IPS-18a (cell line): Measurements from ENCODE around the gene LPXN.

Experiments used
- H3K27ac ChIP-seq: one replicate; pipeline ENCODE4 v1.5.1; 2013; ENCODE audit warnings: low read length
- H3K27me3 ChIP-seq: one replicate; pipeline ENCODE4 v1.6.1; 2013; ENCODE audit warnings: mild to moderate bottlenecking, low read length; ENCODE audit not compliant: control insufficient read depth, insufficient read depth
- H3K36me3 ChIP-seq: one replicate; pipeline ENCODE4 v1.6.1; 2013; ENCODE audit warnings: low read depth, low read length; ENCODE audit not compliant: control insufficient read depth
- H3K4me1 ChIP-seq: one replicate; pipeline ENCODE4 v1.6.1; 2013; ENCODE audit warnings: low read depth, low read length; ENCODE audit not compliant: control insufficient read depth
- H3K4me3 ChIP-seq: one replicate; pipeline ENCODE4 v1.5.1; 2013; ENCODE audit warnings: low read length
- H3K9ac ChIP-seq: one replicate; pipeline ENCODE4 v1.6.1; 2013; ENCODE audit warnings: mild to moderate bottlenecking, low read length, moderate library complexity
- H3K9me3 ChIP-seq: one replicate; pipeline ENCODE4 v1.6.1; 2013; ENCODE audit warnings: low read depth, low read length; ENCODE audit not compliant: control insufficient read depth

LPXN gene

DNA sequence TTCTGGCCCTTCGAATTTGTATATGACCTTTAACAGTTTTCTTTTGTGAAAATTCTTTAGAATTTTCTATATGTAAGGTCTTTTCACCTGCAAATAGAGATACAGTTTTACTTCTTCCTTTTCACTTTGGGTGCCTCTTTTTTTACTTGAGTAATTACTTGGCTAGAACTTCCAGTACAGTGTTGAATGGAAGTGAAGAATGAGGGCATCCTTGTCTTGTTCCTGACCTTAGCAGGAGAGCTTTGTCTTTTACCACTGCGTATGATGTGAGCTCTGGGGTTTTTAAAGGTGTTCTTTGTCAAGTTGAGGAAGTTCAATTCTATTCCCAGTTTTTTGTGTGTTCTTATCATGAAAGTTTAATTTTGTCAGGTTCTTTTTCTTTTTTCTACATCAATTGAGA, 24.9 kb upstream of the LPXN start:
- H3K4me3 ChIP-seq: peak overlapping the region; percentile 8
- no peaks in the 10 kb centered on the region for H3K9me3 ChIP-seq
- H3K27ac ChIP-seq: no peak overlapping the region
- H3K27me3 ChIP-seq: no peaks in the 10 kb centered on the region
- no peak overlapping the region for H3K9ac ChIP-seq
- peaks cover 4% of the 10 kb centered on the region for H3K36me3 ChIP-seq
- peaks cover 26% of the 10 kb centered on the region for H3K4me1 ChIP-seq

DNA sequence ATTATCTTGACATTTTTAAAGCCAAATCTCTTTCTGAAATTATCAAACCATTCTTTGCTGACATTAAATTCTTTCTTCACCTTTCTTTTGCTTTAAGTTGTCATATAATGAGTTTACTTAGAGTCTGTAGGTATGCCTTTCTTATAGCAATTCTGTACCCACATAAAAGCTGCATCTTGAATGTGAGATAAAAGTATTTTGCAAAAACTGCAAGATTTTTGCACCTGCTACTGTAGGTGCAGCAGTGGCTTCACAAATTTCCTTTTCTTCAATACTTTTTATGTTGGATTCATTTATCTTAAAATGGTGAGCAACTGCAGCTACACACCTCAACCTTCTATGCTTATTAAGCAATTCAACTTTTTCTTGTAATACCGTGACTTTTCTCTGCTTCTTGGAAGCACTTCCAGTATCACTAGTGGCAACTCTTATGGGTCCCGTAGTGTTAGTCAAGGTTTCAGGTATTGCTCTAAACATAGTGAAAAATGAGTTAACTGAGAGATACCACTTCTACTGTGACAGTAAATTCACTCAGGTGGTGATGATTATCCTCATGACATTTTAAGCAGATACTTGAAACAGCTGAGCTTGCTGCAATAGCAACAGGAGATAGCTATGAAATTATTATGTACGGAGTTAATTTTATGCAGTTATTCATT, 22.0 kb upstream of the LPXN start:
- Histone ChIP-seq H3K4me3 (no peak overlapping the region), H3K9ac (no peak overlapping the region), H3K36me3 (peaks cover 3% of the 10 kb centered on the region), H3K27ac (no peak overlapping the region), H3K4me1 (peaks cover 26% of the 10 kb centered on the region), H3K27me3 (no peaks in the 10 kb centered on the region), H3K9me3 (no peaks in the 10 kb centered on the region)

DNA sequence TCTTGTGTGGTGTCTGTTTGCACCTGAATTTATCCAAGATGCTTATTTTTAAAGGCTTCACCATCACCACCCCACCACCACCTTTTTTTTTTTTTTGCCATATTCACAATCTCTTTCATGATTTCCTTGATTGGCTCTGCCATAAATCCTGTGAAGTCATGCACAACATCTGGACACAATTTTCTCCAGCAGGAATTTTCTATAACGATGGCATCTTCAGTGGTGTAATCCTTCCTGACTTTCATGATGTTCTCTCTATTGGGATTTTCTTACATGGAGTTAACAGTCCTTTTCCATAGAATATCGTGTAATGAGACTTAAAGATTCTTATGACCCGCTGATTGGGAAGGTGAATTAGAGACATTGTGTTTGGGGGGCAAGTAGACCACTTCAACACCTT, 21.0 kb upstream of the LPXN start:
- no peak overlapping the region for H3K9ac ChIP-seq
- H3K9me3 ChIP-seq: no peaks in the 10 kb centered on the region
- H3K27me3 ChIP-seq: no peaks in the 10 kb centered on the region
- peaks cover 26% of the 10 kb centered on the region for H3K4me1 ChIP-seq
- H3K36me3 ChIP-seq: peaks cover 8% of the 10 kb centered on the region
- H3K4me3 ChIP-seq: no peak overlapping the region
- no peak overlapping the region for H3K27ac ChIP-seq

DNA sequence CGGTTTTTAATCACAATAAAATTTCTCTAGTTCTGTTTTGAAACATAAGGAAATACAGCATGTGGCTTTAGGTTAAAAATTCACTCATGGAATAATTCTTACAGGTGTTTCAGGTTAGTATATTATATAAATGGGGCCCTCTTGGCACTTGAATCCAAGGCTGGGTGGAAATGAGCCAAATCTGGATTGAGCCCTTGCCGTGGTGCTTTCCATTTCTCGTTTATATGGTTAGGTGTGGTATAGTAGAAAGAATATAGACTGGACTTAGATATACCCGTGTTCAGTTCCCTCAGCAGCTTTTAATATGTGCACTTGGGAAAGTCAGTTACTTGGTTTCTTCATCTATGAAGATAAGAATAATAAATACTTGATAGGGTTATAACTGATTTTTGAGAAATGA, 19.2 kb upstream of the LPXN start:
- no peak overlapping the region for H3K4me3 ChIP-seq
- no peak overlapping the region for H3K9ac ChIP-seq
- H3K27ac ChIP-seq: no peak overlapping the region
- H3K36me3 ChIP-seq: peaks cover 10% of the 10 kb centered on the region
- peaks cover 11% of the 10 kb centered on the region for H3K4me1 ChIP-seq
- no peaks in the 10 kb centered on the region for H3K27me3 ChIP-seq
- H3K9me3 ChIP-seq: no peaks in the 10 kb centered on the region

DNA sequence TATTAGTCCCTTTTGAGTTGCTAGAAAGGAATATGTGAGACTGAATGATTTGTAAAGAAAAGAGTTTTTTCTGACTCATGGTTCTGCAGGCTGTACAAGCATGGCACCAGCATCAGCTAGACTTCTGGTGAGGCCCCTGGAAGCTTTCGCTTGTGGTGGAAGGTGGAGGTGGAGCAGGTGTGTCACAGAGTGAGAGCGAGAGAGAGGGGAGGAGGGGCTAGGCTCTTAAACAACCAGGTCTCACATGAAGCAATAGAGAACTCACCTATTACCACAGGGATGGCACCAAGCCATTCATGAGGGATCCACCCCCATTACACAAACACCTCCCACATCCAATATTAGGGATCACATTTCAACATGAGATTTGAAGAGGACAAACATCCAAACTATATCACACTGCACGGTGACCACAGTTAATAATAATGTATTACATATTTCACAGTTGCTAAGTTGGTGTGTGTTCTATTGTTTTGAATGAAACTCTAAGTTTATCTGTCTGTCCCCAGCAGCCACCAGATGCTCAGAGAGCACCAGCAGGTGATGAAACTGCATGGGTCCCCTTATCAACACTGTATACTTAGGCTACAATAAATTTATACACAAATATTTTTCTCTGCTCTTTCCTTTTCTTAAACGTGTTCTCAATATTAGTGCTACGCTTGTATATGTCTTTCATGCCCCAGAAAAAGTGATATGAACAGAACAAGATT, 17.3 kb upstream of the LPXN start:
- no peaks in the 10 kb centered on the region for H3K4me1 ChIP-seq
- H3K27ac ChIP-seq: no peak overlapping the region
- no peak overlapping the region for H3K9ac ChIP-seq
- H3K9me3 ChIP-seq: no peaks in the 10 kb centered on the region
- H3K4me3 ChIP-seq: no peak overlapping the region
- H3K36me3 ChIP-seq: peaks cover 14% of the 10 kb centered on the region
- no peaks in the 10 kb centered on the region for H3K27me3 ChIP-seq

DNA sequence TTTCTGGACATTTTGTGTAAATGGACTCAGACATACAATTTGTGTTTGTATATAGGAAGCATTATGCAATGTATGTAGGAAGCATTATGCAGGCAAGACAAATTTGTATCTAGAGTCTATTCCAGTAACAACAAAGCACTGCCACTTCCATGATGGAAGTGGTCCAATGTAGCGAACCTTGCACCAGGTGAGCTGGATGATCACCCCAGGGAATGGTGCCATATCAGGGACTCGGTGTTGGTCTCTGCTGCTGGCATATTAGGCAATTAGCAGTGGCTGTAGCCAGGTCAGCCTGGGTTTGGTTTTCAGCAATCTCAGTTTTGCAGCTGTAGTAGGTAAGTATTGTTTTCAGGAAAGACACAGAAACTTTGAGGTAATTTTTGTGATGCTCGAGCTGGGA, 16.0 kb upstream of the LPXN start:
- H3K4me3 ChIP-seq: no peak overlapping the region
- no peaks in the 10 kb centered on the region for H3K9me3 ChIP-seq
- no peaks in the 10 kb centered on the region for H3K4me1 ChIP-seq
- no peaks in the 10 kb centered on the region for H3K27me3 ChIP-seq
- no peak overlapping the region for H3K9ac ChIP-seq
- no peak overlapping the region for H3K27ac ChIP-seq
- H3K36me3 ChIP-seq: peaks cover 22% of the 10 kb centered on the region

DNA sequence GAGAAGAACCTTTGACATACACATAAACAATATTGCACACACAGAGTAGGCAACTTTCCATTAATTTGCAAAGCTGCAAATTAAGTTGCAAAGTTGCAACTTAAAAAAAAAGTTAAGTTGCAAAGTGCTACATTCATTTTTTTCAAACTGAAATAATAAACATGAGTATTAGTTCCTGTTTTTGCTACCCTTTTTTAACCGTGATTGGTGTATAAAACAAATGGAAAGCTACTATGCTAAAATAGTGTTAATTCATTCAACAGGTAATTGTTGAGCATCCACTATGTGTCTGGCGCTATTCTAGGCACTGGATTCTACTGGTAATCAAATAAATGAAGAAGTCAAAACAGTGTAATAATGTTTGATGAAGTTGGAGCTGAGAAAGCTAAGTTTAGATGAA, 11.3 kb upstream of the LPXN start:
- no peak overlapping the region for H3K9ac ChIP-seq
- peaks cover 38% of the 10 kb centered on the region for H3K36me3 ChIP-seq
- H3K27me3 ChIP-seq: no peaks in the 10 kb centered on the region
- H3K4me3 ChIP-seq: no peak overlapping the region
- no peaks in the 10 kb centered on the region for H3K4me1 ChIP-seq
- no peaks in the 10 kb centered on the region for H3K9me3 ChIP-seq
- H3K27ac ChIP-seq: no peak overlapping the region

DNA sequence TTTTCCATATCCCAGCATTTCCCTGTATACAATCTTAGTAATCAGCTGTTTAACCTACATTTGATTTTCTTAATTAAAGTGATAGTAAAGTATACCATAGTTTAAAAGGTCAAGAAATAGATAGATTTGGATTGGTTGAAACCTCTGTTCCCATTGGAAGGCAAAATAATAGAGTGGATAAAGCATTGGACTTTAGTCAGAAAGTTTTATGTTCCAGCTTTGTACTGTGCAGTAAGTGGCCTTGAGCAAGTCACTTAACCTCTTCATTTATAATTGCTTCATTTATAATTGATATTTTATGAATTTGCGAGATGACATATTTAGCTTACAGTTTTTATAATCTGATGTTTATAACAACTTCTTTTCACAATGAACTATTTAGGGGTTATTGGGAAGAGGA, 6.8 kb upstream of the LPXN start:
- peaks cover 33% of the 10 kb centered on the region for H3K36me3 ChIP-seq

DNA sequence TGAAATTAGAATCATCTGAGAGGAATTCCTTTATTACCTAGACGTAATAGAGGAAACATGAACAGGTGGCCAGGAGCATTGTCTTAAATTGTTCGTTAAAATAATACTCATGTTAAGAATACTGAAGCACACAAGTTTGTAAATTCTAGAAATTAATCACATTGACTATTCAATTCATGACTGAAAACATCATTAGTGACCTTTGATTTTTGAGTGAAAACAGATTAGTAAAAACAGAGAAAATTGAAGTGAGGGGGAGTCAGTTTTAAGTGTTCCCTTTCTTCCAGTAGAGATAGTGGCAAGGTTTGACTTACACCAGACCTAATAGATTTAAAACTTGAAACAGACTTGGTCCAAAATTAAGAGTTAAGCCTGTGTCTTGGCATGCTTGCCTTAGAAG, 4.7 kb upstream of the LPXN start:
- peak overlapping the region; percentile 89 for H3K4me3 ChIP-seq
- peaks cover 3% of the 10 kb centered on the region for H3K4me1 ChIP-seq
- no peak overlapping the region for H3K27ac ChIP-seq

More for the DNA sequence above, 6.8 kb upstream of the LPXN start:
- H3K9ac ChIP-seq: peak overlapping the region; percentile 22
- no peak overlapping the region for H3K27ac ChIP-seq
- peaks cover 3% of the 10 kb centered on the region for H3K4me1 ChIP-seq
- H3K9me3 ChIP-seq: no peaks in the 10 kb centered on the region
- no peaks in the 10 kb centered on the region for H3K27me3 ChIP-seq
- H3K4me3 ChIP-seq: no peak overlapping the region

DNA sequence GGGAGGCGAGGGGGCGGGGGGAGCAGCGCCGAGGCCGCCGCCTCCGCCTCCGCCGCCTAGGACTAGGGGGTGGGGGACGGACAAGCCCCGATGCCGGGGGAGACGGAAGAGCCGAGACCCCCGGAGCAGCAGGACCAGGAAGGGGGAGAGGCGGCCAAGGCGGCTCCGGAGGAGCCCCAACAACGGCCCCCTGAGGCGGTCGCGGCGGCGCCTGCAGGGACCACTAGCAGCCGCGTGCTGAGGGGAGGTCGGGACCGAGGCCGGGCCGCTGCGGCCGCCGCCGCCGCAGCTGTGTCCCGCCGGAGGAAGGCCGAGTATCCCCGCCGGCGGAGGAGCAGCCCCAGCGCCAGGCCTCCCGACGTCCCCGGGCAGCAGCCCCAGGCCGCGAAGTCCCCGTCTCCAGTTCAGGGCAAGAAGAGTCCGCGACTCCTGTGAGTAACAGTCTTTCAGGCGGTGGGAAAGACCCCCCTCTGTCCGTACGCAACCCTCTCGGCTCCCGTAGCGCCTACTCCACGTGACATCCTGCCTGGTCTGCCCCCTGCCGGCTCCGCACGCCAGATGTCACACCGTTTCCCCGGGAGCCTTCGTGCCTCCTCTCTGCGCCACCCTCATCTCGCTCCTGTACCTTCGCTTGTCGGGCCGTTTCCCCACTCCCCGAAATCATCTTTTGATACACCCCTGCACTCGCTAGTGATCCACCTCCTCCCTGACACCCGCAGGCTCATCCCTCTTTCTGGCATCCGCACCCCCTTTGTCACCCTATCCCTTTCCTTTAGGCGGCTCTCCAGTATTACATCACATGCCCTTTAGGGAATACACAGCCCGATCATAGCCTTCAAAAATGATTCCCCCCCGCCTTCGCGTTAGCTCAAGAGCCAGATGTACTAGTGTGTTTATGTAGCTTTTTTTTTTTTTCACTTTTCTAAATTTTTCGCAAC, 3.8 kb upstream of the LPXN start:
- H3K9me3 ChIP-seq: no peaks in the 10 kb centered on the region
- H3K27ac ChIP-seq: peak overlapping the region; percentile 63
- peak overlapping the region; percentile 89 for H3K4me3 ChIP-seq
- H3K27me3 ChIP-seq: no peaks in the 10 kb centered on the region
- peaks cover 3% of the 10 kb centered on the region for H3K4me1 ChIP-seq
- peaks cover 6% of the 10 kb centered on the region for H3K36me3 ChIP-seq
- peak overlapping the region; percentile 96 for H3K9ac ChIP-seq

More for the DNA sequence above, 4.7 kb upstream of the LPXN start:
- Histone ChIP-seq H3K9me3 (no peaks in the 10 kb centered on the region), H3K36me3 (peaks cover 12% of the 10 kb centered on the region), H3K27me3 (no peaks in the 10 kb centered on the region), H3K9ac (peak overlapping the region; percentile 96)

DNA sequence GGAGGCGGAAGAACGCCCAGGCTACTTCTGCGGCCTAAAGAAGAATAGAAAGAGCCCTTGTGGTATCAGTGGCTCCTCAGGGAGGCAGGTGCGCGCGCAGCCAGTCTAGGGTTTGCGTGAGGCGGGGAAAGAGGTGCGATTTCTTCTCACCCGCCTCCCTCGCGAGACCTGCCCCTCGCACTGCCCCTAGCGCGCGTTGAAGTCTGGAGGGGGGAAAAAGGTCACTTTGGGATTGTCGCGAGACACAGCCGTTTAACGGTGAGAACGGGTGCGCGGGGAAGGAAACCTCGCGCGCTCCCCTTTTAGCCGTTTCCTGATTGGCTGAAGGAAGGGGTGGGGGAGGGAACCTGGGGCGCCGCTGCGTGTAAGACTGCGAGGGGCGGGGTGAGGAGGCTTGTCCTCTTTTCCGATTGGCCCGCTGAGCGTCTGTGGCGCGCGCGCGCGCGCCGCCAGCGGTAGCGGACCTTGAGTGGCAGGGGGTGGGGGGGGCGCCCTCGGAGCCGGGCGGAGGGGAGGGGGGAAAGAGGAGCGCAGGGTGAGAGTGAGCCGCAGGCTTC, 3.1 kb upstream of the LPXN start, which contains the start of gene ZFP91:
Gene ZFP91 (plus strand): TSS at position 429 of the 557 bp plus-strand sequence. CDS start 219 bp downstream, outside the sequence.
- Histone ChIP-seq H3K27me3 (no peaks in the 10 kb centered on the region), H3K27ac (peak within 1 kb of the TSS; percentile 99), H3K9ac (peak within 1 kb of the TSS; percentile 99), H3K4me3 (peak within 1 kb of the TSS; percentile 89), H3K9me3 (no peaks in the 10 kb centered on the region), H3K4me1 (peaks cover 3% of the 10 kb centered on the region), H3K36me3 (peaks cover 6% of the 10 kb centered on the region)
